NK-92 (cell line): ENCODE measurements around the gene LAMB1.
"Not testable (repeated sequence)": the region's sequence is repeated elsewhere in the genome, so short reads cannot be mapped to it uniquely, and the experiment has no call there.

Experiments
- DNase-seq: peaks from one replicate; lab custom pipeline; 2025; ENCODE audit not compliant: unreplicated experiment; lab: John Stamatoyannopoulos, UW

LAMB1 gene

GRCh38 chr7:107972941-107973376 is 30.0 kb downstream of the LAMB1 start:
- DNase-seq = no peak

DNA sequence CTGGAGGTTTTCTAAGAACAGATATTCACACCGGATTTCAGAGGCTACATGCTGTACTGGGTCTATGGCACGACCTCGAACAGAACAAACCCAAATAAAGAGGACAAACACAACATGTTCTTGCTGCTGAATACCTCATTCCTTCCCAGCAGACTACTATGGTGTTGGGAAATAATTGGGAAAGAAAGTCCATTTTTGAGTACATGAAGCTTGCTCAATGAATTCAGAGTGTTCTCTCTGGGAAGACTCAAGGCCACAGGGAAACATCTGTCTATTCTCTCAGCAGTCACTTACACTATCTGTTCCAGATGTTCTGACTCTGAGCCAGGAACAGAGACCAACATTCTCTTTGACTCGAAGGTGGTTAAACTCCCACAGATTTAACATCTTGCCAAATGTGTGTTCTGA is 30.9 kb downstream of the LAMB1 start:
- no peak for DNase-seq

GRCh38 chr7:107971613-107972012 is 31.3 kb downstream of the LAMB1 start:
- no peak for DNase-seq

GRCh38 chr7:107971100-107971499 is 31.9 kb downstream of the LAMB1 start:
- DNase-seq = no peak

DNA sequence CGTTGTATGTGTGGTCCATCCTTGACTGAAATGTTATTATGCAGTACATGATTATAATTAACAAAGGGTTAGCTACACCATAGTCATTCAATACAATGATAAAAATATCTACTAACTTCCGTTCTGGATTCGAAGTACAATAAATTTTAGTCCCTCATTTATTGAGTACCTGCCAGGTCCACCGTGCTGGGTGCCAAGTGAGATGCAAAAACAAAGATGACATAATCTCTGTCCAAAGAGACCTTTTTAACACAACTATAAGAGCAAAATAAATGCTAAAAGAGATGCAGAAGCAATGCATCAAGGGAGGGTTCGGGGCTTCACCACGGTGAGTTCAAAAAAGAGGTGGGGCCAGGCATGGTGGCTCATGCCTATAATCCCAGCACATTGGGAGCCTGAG is 33.1 kb downstream of the LAMB1 start:
- DNase-seq = no peak

DNA sequence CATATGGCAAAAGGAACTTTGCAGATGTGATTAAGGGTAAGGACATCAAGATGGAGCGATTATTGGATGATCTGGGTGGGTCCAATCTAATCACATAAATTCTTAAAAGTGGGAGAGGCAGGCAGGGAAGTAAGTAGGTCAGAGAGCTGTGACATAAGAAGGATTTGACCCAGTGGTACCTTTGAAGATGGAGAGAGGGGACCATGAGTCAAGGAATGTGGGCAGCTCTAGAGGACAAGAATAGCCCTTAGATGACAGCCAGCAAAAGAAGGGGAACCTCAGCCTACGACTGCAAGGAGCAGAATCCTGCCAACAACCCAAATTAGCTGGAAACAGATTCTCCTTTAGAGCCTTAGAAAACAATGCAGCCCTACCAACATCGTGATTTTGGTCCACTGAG is 34.5 kb downstream of the LAMB1 start:
- DNase-seq = no peak

- DNase-seq = no peak
These were observed 35.5 kb downstream of the LAMB1 start for GRCh38 chr7:107967420-107967819.

- no peak for DNase-seq
These were observed 36.2 kb downstream of the LAMB1 start for GRCh38 chr7:107966711-107967110.

DNA sequence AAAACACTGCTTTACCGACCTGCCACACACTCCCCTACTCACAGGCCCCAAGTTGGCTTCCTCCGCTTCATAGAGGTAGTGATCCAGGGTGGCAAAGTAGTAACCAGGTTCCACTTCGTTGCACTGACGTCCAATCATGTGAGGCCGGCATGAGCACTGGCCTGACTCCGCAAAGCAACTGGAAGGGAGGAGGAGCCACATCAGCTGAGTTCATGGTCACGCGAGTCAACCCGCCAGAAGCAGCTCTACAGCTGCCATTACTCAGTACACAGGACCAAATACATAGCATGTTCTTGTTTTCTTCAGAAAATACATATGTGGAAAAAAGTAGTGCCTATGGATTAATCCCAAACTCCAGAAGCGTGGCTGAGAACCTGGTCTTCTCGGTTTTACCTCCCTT is 38.5 kb downstream of the LAMB1 start:
- DNase-seq = no peak

GRCh38 chr7:107962817-107963216 is 40.1 kb downstream of the LAMB1 start:
- no peak for DNase-seq

GRCh38 chr7:107961405-107961804 is 41.6 kb downstream of the LAMB1 start:
- no peak for DNase-seq

- DNase-seq = no peak
These were observed 42.7 kb downstream of the LAMB1 start for GRCh38 chr7:107960272-107960671.

DNA sequence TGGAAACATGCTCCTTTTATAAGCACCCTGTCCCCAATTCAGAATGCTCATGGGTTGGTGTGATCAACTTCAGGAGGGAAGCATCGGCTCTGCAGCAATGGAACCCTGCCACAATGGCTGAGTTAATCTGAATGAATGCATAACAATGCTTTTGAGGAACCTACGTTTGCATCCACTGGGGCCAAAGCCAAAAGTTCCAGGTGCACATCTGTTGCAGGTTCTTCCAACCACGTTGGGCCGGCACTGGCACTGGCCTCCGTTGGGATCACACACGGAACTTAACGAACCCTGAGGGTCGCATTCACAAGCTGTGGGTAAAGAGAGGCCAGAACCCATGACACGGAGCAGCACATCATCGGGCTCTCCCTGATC is 43.4 kb downstream of the LAMB1 start:
- no peak for DNase-seq

DNA sequence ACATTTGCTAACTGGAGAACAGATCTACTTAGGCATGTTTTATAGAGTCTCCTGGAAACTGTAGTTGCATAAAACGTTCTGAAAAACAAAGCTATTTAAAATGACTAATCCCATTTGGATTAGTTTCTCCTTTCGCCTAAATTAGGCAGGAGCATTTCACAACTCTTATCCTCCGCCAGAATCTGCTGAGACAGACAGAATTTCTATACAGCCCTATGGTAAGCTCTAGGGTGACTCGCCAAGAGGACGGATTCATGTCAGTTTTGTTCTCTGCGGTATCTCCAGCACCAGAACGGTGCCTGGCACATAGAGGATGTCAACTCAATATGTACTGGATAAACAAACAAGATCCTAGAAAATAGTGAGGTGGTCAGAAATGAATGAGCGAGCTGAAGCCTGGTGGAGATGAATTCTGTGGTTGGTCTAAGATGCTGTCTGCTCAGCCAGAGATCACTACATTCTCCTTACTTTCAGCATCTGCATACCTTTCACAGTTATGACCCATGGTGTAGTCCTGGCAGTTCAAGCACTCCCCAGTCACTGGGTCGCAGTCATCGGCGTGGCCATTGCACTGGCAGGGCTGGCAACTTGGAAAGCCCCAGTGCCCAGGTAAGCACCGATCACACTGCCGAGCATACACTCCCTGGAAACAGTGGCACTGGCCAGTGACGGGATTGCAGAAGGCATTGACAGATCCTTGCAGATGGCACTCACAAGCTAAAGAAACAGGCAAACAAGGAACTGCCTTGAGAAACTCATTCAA is 44.0 kb downstream of the LAMB1 start:
- no peak for DNase-seq

GRCh38 chr7:107957436-107957835 is 45.5 kb downstream of the LAMB1 start:
- DNase-seq = no peak

DNA sequence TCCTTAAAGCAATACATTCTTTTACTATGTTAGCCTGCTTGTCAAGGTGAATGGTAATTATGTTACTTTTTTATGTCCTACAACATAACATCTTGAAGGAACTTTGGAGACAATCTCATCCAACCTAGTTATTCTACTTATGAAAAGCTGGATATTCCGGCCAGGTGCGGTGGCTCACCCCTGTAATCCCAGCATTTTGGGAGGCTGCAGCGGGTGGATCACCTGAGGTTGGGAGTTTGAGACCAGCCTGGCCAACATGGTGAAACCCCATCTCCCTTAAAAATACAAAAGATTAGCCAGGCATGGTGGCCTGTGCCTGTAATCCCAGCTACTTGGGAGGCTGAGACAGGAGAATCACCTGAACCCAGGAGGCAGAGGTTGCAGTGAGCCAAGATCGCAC is 46.0 kb downstream of the LAMB1 start:
- DNase-seq = not testable (repeated sequence)

- DNase-seq = no peak
These were observed 47.6 kb downstream of the LAMB1 start for GRCh38 chr7:107955394-107955793.

GRCh38 chr7:107953924-107954303 is 49.0 kb downstream of the LAMB1 start:
- no peak for DNase-seq

DNA sequence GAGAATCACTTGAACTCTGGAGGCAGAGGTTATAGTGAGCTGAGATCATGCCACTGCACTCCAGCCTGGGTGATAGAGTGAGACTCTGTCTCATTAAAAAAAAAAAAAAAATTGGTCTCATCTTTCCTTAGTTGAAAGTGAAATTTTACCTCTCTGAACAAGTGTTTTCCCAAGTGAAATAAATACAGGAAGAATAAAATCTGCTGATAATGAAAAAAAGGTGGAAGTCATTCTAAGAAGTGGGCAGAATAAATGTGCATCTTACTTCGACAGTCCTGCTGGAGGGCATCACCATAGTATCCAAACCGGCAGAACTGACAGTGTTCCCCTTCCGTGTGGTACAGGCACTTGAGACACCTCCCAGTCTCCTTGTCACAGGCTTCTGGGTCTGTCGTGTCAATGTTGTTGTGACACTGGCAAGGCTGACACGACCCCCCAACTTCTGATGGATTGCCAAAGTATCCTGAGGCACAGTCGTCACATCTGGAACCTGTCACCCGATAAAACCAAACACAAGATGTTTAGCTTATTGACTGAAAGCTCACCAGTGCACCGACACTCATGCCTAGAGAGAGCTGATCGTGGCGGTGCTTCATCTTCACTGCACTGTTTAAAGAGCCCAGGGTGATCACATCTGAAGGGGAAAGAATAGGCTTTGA is 49.6 kb downstream of the LAMB1 start:
- no peak for DNase-seq

- DNase-seq = no peak
These were observed 51.1 kb downstream of the LAMB1 start for GRCh38 chr7:107951896-107952295.

- DNase-seq = no peak
These were observed 51.7 kb downstream of the LAMB1 start for GRCh38 chr7:107951172-107951787.

GRCh38 chr7:107949443-107949935 is 53.5 kb downstream of the LAMB1 start:
- DNase-seq = no peak
